Subcutaneous adipose tissue (tissue), 4 donors: ENCODE data around the gene TYMS. TPM values are rescaled to one million over a fixed set of nuclear protein-coding genes. Genes with fewer than 3 reads are reported as not detected.

Experiments
- total RNA-seq, 4 donors: library from RNA; depleted of rRNA; stranded (reverse); fragments of >200 nt; gene quantifications; one replicate each; pipeline ENCODE4 v1.1.0, GENCODE V29; 2016
- TF ChIP-seq, protein P1 (sequence below): fragments of 450-650 bp; IDR thresholded peaks from one replicate; pipeline ENCODE4 v1.5.1; 2016; ENCODE audit warnings: low read depth, mild to moderate bottlenecking, control low read depth, antibody characterized with exemption, moderate library complexity

The TYMS gene
- total RNA-seq, 4 donors from 2014 or later, result 3.3 to 10.2 (median 4.3) TPM; not detected in 1

- TF ChIP-seq, protein P1, sequence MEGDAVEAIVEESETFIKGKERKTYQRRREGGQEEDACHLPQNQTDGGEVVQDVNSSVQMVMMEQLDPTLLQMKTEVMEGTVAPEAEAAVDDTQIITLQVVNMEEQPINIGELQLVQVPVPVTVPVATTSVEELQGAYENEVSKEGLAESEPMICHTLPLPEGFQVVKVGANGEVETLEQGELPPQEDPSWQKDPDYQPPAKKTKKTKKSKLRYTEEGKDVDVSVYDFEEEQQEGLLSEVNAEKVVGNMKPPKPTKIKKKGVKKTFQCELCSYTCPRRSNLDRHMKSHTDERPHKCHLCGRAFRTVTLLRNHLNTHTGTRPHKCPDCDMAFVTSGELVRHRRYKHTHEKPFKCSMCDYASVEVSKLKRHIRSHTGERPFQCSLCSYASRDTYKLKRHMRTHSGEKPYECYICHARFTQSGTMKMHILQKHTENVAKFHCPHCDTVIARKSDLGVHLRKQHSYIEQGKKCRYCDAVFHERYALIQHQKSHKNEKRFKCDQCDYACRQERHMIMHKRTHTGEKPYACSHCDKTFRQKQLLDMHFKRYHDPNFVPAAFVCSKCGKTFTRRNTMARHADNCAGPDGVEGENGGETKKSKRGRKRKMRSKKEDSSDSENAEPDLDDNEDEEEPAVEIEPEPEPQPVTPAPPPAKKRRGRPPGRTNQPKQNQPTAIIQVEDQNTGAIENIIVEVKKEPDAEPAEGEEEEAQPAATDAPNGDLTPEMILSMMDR, result no peak
Measured at GRCh38 chr18:711657-712400, 54.4 kb downstream of the TYMS start.

DNA sequence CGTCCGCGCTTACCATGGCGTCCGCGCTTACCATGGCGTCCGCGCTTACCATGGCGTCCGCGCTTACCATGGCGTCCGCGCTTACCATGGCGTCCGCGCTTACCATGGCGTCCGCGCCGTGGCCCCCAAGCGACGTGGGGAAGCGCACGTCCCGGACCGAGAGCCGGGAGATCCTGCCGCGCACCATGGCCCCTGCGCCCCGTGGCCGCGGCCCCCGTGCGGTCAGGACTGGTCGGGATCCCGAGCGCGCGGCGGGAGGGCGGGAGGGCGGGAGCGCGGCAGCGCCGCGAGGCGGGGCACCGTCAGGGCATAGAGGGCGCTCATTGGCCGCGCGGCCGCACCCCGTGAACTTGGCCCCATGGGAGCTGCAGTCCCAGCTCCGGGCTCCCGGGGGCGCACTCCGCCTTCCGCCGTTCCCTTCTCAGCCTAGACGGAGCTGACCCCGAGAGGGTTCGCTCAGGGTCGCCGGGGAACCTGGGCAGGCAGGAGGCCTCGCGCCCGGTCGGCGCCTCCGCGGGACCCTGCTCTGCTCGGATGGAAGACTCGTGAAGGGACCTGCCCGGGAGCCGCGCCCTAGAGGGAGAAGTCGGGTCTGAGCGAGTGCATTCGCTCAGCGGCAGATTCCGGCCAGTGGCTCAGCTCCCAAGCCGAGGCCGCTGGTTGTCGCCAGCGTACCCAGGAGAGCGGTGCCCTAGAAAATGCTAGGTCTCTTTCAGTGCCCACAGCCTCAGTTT is 55.1 kb downstream of the TYMS start, which contains the start of gene ENOSF1:
TSS of gene ENOSF1 (minus strand) at position 230 of the 734 bp plus-strand sequence. CDS start at position 187, 43 bp downstream.
- TF ChIP-seq, protein P1, result no peak

GRCh38 chr18:713135-713490 is 55.7 kb downstream of the TYMS start:
- TF ChIP-seq, protein P1, result no peak

GRCh38 chr18:715626-716025 is 58.2 kb downstream of the TYMS start:
- TF ChIP-seq, protein P1, result no peak

DNA sequence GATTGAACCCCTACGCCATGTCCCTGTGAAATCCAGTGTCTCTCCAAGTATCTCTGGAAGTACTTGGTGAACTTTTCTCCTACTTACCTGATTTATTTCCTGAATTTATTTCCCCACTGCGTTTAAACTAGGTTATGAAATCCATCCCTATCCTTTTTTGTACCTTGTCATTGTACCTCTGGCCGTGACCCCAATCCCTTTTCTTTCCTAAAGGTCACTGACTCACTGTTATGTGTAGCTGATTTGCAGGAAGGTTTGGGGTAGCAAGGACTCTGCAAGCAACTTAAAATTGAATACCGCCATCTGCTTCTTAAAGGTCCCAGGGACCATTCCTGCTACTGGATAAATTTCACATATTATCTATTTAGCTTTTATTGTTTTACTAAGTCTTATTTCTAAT is 59.5 kb downstream of the TYMS start:
- TF ChIP-seq, protein P1, result no peak

Other genes starting within 250 kb of the TYMS start
- 10 to 100 TPM; 20.9 to 75.1 (median 50.4) TPM for gene COLEC12, start 157.0 kb upstream of the TYMS start, total RNA-seq
- not detected for gene CETN1, start 77.3 kb upstream of the TYMS start, total RNA-seq
- 1 to 10 TPM in 1 of 4 donors, under 1 TPM in 1, not detected in 2; 0.34 to 1.5 TPM for gene CLUL1, start 60.7 kb upstream of the TYMS start, total RNA-seq
- 10 to 100 TPM; 43.9 to 70.1 (median 47.0) TPM for gene ENOSF1, start 55.0 kb downstream of the TYMS start, total RNA-seq
- gene YES1, start 154.6 kb downstream of the TYMS start, total RNA-seq, result 100 to 1,000 TPM in 2 of 4 donors, 10 to 100 TPM in 2; 78.4 to 101 (median 99.3) TPM
- 1 to 10 TPM in 2 of 4 donors, under 1 TPM in 1, not detected in 1; 0.68 to 2.4 (median 1.1) TPM for gene ADCYAP1, start 247.2 kb downstream of the TYMS start, total RNA-seq